Stimulated activated CD4-positive, alpha-beta T cell treated with anti-CD3 and anti-CD28 coated beads, Interleukin-12 subunit alpha, Interleukin-12 subunit beta, amount 100 ng/mL, for 4 hours (primary cell): ENCODE measurements around the gene PTP4A2.
A peak's percentile ranks its signal among the peaks of the same experiment; 100 is the strongest.

ENCODE experiments used
- DNase-seq: peaks from one replicate; pipeline ENCODE4 v3.0.0-alpha.2; 2020

PTP4A2 gene

DNA sequence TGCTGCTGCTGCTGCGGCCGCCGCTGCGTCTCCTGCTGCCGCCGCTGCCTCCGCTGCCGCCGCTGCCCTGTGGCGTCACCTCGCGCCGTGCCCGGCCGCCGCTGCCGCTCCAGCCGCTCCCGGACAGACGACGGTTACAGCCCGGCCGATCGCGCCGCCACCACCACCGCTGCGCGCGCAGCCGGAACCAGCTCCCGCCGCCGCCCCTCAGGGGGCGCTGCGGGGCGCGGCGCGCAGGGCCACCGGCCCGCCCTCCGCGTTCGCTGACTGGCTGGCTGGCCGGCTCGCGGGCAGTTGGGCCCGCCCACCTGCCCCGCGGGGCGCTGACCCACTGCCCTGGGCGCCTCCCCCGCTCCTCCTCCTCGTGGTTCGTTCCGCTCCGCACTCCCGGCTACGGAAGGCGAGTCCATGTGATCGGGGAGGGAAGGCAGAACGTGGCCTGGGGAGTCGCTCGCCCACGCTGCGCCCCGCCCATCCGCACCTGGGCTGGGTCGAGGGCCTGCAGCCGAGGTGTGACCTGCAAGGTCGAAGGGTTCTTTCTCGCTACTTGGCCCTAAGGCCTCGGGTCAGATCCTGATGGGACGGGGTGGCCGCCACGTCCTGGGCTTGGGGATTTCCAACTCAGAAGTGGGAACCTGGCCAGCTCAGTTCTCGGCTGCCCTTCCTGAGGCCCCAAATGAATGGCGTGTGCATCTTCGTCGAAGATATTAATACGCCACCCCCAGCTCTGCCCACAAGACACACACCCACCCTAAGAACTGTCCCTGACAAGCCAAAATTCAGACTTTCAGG is at the start of gene PTP4A2:
TSS of gene PTP4A2 (minus strand) at position 185 of the 792 bp plus-strand sequence. CDS start 19,303 bp downstream, outside the sequence.
- DNase-seq: peak; percentile 82

DNA sequence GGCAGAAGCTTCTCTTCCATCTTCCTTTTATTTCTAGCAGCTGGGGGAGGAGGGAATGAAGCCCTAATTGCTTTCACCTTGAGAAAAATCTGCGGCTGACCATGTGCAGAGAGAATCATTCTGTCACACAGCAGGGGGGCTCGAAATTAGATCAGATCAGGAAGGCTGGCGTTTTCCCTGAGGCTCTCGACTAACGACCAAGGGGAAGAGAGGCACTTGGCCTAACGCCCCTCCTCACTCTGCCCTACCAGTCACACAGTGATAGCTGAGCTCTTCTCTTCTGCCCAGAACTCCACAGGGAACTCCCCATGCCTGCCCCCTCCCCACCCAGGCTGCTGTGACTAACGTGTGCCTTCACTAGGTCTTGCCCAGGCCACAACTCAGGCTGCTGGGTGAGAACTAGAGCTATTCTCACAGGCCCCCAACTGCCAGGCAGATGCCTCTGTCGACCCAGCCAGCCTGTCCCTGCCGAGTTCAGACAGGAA is 49.0 kb upstream of the PTP4A2 start:
- no peak for DNase-seq

DNA sequence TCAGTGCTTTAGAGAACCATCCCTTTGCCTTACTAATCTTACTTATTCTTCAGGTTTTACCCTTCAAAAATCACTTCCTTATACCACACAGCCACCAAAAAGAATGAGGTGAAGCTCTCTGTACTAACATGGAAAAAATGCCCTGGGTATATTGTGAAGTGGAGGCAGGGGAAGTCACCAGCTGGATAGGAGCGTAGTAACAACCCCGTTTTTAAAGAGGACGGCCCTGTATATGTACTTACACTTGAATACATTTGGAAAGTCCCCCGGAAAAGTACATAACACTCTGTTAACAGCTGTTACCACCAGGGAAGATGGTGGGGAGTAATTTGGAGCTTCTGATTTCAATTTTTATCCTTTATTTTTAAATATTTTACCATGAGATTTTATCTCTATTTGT is 47.3 kb upstream of the PTP4A2 start:
- no peak for DNase-seq

DNA sequence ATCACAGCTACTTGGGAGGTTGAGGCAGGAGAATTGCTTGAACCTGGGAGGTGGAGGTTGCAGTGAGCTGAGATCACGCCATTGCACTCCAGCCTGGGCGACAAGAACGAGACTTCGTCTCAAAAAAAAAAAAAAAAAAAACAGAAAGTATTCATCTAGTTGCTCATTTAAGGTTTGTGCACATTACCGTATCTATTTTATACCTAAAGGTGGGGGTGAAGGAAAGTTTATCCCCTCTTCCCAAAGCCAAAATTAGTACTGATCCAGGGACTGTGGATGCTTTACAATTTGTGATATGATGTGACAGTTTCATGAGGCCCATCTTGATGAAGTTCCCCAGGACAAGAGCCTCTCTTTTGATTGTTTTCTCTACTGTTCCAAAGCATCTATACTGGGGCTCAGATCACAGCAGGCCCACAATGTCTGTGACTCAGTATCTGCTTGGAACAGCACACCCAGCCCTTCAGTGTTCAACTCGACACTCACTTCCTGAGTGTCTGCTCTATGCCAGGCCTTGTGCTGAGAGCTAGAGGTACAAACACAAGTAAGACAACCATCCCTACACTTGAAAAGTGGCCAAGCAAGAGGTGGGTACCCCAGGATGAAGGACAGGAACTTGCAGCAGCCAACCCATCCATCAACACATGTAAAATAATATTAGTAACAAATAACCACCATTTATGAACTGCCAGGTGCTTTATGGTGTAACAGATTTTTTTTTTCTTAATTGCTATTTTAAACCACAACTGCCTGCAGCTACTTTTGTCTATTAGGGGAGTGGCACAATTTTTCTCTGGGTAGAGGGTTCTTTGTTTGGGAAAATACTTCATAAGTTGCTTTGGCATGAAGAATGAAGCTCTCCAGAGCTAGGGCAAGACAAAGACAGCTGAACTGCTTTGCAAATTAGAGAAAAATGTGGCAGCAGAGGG is 46.5 kb upstream of the PTP4A2 start:
- no peak for DNase-seq

DNA sequence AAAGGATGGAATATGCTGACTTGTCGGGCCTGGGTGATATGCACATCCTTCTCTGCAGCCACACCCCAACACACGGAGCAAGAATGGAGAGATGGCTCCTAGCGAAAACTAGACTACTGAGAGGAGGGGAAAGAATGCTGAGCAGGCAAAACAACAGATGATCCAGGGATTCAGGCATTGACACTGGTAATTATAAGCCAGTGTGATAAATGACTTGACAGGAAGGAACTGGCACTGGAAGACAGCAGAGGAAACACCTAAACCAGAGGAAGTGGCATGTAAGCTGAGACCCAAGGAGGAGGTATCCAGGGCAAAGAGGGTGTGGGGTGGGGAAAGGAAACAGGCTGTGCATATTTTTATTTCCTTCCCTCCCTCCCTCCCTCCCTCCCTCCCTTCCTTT is 43.8 kb upstream of the PTP4A2 start:
- no peak for DNase-seq

DNA sequence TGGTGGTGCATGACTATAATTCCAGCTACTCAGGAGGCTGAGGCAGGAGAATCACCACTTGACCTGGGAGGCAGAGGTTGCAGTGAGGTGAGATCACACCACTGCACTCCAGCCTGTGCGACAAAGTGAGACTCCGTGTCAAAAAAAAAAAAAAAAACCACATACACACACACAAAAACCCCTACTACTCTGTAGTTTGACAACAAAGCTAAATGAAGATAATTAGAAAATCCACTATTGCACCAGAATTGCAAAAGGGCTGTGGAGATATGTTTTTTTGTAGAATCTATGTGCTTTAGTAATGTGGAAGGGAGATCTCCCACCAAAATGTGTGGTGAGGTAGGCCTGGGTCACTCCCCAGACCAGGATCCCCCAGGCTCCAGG is 43.3 kb upstream of the PTP4A2 start:
- DNase-seq: no peak

DNA sequence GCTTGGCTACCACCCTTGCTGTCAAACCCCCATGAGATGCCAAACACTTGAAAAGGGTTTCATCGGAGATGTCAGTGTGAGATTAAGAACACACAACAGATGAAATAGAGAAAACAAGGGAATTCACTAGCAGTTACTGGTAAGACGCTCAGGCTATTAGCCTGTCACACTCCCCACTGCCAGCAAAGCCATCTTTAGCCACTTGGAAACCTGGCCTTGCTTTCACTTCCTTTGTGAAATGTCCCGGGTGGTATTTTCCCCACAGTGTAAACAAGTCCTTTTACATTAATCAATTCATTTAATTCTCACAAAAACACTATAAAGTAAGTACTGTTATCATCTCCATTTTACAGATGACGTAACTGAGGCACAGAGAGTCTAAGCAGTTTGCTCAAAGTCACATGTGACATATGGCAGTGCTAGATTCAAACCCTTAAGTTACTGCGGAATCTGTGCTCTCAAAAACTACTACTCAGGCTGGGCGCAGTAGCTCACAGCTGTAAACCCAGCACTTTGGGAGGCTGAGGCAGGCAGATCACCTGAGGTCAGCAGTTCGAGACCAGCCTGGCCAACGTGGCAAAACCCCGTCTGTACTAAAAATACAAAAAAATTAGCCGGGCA is 42.8 kb upstream of the PTP4A2 start:
- no peak for DNase-seq

DNA sequence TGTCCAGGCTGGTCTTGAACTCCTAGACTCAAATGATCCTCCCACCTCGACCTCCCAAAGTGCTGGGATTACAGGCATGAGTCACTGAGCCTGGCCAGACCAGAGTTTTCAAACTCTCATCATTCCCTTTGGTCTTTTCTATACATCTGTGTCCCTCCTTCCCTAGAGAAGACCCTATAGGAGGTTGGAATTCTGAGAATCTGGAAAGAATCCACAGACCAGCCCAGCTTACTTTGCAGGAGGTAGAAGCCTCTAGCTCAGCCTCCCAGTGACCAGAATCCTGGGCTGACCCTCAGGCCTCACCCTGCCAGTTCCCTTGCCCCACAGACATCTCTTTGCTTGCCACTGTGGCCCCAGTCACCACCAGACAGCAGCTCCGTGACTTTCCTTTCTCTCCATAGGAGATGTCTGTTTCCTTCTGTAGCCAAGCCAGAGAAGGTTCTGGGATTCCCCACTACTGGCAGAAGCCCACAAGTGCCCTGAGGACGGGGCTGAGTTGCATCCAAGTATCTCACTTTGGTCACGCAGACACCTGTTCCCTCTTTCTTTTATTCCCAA is 40.8 kb upstream of the PTP4A2 start:
- DNase-seq: no peak

DNA sequence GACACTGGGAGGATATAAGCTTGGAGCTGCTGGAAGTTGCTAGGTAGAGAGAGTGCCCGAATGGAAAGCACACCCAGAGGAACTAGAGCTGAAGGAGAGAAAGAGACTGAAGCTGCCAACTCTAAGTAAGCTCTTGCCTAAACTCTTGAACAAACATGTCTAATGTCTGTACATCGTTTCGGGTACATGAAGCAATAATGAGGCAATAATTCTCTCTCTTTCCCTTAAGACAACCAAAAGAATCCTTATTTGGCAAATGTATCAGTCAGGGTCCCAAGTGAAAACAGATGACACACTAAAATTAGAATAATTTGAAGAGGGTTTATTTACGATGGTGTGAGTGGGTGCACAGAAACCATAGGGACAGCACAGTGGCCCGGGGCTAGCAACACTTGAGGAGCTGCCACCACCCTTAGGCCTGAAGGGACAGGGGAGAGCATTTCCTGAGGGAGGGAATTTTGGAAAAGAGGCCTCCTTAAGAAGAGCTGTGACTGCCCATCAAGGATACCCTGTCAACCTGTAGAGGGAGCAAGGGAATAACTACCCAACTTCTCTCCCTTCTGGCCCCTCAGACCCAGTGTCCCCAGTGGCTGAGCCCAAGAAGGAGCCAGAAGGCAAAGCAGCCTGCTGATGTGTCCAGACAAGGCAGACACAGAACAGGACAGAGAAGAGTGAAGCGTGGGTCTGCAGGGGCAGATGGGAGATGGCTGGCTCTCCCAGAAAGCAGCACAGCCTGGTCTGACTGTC is 39.4 kb upstream of the PTP4A2 start:
- no peak for DNase-seq

DNA sequence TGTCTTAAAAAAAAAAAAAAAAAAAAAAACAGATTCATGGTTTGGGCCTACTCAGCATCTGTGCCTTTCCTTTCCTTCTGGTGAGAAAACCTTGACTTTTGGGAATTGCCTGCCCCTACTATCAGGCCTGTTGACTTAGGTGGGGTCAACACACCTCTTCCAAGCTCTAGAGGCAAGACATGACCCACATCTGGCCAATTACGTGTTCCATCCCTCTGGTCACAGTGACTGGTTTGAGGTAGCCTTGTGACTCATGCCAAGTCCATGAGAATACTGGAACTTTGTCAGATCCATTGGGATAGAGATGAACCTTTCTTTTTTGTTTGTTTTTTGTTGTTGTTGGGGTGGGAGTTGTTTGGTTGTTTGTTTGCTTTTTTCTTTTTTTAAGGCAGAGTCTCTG is 38.2 kb upstream of the PTP4A2 start:
- no peak for DNase-seq

DNA sequence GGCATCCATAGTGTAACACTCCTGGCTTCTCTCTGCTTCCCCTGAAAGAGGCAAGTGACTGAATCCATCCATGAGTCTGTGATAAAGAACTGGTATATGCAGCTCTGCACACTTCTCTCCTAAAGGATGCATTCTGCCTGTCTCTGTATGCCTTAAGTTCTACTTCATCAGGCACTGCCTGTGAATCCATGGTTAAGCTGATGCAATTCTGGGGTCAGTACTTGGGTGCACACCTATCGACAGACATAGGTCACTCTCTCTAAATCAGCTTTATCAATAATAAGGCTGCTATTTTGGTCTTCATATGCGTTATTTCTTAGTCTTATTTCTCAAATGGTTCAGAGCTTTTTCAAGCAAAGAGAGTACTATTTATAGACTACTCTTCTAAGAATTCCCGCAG is 32.7 kb upstream of the PTP4A2 start:
- no peak for DNase-seq

DNA sequence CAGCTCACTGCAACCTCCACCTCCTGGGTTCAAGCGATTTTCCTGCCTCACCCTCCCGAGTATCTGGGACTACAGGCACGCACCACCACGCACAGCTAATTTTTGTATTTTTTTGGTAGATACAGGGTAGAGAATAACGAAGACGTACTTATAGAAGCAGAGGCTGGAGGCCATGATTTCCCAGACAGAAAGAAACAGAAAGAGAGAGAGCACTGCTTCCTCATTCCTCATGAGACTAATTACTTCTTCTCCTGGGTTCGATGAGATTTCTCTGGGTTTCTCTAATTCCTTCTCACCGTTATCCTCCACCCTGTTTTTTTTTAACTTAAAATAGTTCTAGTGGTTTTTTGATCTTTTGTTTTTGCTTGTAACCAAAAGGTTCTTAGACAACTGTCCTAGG is 23.4 kb upstream of the PTP4A2 start:
- no peak for DNase-seq

DNA sequence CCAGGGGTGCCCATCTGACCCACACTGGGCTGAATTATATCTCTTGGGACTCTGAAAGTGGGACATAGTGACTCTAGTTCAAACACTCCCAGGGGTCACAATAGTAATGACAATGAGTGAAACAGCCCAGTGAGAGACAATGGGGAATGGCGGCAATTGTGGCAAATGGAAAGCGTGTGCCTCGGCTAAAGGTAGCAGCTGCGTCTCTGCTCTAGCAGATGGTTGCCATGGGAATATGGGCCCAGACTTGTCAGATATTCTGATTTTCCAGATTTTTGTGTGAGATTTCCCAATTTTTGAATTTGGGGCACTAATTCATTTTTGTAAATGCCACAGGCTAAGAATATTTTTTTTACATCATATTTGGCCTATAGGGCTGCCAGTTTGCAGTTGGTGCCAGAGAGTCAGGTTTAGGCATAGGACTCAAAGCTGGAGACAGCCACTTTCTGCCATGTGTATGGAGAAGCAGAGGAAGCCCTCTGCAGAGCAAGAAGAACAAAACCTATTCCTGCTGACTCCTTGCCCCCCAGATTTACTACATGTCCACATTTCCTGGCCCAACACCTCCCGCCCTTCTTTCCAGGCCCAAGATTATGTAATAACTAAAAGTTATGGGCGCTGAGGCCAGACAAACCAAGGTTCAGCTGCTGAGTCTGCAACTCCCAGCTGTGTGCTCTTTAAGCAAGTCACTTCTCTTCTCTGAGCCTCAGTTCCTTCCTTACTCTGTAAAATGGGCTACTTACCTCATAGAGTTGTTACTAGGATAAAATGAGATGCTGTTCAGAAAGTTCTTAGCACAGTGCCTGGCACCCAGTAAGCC is 21.6 kb upstream of the PTP4A2 start:
- DNase-seq: no peak

DNA sequence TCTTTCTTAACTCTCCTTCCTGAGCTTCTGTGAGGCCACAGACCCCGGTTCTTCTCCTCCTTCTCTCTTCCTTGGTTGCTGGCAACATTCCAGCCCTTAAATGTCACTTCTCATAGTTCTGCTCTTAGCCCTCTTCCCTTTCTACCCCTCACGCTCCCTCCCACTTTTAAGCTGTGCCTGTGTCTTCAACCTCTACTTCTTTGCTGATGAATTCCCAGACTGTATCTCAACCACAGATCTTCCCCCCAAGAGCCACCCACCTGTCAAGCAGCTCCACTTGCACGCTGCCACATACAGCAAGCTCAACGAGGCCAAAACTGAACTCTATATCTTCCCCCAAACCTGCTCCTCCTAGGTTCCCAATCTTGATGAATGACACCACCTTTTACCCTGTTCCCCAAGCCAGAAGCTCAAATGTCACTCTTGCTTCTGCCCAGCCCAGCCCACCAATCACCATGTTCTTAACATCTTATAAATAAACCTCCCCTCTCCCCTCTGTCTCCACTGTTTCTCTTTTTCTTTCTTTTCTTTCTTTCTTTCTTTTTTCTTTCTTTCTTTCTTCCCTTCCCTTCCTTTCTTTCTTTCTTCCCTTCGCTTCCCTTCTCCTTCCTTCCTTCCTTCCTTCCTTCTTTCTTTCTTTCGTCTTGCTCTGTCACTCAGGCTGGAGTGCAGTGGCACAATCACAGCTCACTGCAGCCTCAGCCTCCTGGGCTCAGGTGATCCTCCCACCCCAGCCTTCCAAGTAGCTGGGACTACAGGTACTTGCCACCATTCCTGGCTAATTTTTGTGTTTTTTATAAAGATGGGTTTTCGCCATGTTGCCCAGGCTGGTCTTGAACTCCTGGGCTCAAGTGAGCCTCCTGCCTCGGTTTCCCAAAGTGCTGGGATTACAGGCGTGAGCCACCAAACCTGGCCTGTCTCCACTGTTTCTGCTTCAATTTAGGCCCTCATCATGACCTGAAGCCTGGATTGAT is 19.8 kb upstream of the PTP4A2 start:
- peak; percentile 38 for DNase-seq

DNA sequence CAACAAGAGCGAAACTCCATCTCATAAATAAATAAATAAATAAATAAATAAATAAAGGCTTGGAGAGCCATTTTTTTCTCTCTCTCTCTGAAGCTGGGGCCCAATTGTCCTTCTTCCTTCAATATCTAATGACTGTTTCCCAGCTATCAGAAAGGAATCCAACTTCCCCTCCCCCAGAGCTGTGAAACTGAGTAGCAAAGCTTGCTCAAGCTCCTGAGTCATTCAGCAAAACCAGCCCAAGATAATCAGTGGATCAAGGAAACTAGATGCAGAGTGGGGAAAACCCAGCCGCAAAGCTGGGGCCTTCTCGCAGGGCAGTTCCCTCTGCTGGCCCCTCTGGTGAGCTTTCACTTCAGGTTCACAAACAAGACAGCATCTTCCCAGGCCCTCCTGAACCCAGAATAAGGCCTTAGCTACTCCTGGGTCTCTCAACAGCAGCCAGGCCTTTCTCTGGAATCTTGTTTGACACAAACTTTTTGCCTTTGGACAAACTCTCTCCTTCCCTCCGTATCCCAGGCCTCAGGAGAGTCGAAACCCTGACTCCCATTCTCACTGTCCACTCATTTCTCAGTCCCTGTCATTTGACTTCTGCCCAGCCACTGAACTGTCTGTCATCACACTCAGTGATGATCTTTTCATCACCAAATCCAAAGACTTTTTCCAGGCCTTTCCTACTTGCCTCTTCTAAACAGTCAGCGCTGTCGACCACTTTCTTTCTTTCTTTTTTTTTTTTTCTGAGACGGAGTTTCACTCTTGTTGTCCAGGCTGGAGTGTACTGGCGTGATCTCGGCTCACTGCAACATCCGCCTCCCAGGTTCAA is 18.0 kb upstream of the PTP4A2 start:
- DNase-seq: peak; percentile 70

DNA sequence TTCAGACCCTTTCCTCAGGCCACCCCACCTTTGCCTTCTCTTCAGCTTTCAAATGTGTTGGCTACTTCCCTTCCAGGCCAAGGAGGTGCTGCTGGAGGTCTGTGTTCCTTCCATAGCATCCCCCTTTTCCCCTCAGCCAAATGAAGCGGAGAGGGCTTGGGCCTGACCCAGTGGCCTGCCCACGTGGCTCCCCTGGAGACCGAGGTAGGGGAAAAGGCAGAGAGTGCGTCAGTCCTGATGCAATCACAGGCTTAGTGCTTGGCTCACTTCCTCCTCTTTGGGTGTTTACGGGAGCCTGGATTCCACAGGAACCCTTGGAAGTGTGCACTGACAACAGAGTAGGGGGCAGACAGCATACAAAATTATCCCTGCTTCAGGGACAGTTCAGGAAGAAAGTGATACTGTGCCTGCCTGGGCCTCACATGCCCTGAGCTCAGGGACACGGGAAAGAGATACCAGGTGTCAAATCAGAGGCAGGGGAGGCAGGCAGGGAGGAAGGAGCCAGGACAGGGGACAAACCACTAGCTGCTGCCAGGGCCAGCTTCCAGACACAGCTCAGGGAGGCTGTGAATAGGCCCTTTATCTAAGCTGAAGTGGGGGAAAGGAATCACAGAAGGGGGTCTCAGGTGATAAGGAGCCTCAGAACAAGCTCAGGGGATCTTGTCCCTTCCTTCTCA is 16.6 kb upstream of the PTP4A2 start:
- no peak for DNase-seq

DNA sequence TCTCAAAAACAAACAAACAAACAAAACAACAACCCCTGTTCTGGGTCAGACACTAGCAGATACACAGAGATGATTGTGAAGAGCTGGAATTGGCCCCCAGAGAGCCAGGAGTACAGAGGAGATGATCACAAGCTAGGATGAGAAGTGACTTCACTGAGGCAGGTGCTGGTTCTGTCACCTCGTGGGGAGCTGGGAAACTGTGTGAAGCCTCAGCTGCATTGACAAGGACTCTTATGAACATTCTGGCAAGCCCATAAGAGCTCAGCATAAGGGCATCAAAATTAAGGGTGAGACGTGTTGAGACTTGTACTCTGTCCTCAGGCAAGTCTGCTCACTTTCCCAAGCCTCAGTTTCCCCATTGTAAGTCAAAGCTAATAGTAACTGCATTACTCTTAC is 14.7 kb upstream of the PTP4A2 start:
- DNase-seq: no peak

DNA sequence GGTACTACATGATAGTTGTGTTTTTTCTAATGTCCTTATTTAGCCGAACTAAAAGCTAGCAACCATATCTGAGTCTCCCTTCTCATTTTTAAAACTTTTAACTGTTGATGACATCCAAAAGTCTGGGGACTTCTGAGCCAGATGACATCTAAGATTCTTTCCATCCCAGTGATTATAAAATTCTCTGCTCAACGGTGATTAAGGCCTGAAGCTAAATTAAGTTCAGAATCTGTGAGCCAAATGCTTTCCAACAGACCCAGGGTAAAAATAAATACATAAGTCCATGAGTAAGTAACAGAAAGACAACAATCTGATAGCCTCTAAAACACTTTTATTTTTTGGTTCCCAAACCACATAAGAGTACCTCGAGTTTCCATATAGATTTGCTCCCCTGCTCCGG is 13.1 kb upstream of the PTP4A2 start:
- no peak for DNase-seq

DNA sequence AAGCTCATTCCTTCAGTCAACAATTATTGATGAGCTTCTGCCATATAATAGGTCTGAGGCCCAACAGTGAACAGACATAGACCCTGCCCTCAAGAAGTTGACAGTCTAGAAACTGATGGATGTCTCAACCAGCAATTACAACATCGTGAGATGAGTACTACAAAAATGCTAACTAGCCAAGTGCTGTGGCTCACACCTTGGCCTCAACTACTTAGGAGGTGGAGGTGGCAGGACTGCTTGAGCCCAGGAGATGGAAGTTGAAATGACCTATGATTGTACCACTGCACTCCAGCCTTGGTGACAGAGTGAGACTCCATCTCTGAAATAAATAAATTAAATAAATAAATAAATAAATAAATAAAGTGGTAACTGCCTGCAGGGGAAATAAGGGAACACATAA is 11.7 kb upstream of the PTP4A2 start:
- no peak for DNase-seq
